ENCODE measurements around the gene RIC1.
"Not testable (repeated sequence)": the region's sequence is repeated elsewhere in the genome, so short reads cannot be mapped to it uniquely, and the experiment has no call there.

RIC1 gene

DNA sequence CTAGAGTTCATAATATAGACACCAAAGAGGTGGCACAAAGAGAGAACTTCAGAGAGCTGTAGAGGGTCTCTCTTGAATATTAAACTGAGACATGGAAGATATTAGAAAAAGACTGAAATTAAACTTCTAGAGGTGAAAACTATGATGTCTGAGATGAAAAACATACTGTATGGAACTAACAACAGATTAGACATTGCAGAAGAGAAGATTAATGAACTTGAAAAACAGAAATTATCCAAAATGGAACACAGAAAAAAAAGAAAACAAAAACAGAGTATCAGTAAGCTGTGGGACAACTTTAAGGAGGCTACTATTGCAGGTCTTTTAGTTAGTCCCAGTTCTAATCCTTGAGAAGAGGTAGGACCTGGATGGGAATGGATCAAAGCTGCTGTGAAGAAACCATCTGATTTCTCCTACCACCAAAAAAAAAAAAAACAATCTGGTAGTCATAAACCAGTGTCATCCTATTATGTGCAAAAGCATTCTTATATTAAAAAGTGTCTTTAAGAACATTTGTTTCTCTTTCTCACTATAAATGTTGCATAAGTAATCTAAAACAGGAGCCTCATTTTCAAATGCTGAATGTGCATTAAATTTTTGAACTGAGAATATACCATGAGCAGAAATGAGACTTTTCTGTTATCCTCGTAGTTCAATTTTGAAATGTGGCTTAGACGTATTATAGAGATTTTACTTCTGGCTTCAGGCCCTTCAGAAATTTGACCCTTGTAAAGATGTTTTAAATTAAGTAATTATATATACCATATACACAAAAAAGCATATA is 107.8 kb downstream of the RIC1 start:
- no peak for DNase-seq

- DNase-seq, result no peak
Measured at GRCh38 chr9:5743109-5743508, 114.2 kb downstream of the RIC1 start.

GRCh38 chr9:5748438-5748837 is 119.5 kb downstream of the RIC1 start:
- DNase-seq, result no peak

DNA sequence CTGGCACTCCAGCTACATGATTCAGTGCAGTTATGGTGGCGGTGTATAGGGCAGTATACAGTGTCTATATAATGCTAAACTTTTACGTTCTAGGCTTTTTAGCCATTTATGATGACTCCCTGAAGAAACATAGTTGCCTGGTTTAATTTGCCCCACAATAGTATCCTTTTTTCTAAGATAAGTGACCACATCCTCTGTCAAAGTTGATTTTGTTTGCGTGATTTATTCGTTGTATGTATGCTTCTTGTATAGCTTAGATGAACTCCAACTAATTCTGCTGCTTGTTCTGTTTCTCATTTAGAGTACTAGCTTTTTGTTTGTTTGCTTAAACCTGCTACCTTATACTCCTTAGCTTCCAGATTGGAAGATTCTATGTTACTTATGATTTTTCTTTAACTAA is 120.4 kb downstream of the RIC1 start:
- DNase-seq, result no peak

DNA sequence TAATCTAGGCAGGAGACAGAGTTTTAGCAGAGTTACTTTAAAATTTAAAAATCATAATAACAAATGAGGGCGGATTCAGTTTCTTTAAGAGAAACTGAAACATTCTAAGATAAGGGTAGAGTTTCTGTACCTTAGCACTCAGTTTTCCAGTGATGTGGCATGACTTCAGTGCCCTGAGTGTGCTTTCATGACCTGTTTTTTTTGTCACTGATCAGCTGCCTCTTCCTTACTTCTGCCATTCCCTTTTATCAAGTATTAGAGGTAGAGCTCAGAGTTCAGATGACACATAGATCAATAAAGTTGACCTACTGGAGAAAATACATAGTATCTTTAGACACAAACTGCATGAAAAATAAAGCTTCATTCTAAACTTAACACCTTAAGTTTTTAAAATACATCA is 121.7 kb downstream of the RIC1 start:
- no peak for DNase-seq

- no peak for DNase-seq
Measured at GRCh38 chr9:5756633-5757032, 127.7 kb downstream of the RIC1 start.

DNA sequence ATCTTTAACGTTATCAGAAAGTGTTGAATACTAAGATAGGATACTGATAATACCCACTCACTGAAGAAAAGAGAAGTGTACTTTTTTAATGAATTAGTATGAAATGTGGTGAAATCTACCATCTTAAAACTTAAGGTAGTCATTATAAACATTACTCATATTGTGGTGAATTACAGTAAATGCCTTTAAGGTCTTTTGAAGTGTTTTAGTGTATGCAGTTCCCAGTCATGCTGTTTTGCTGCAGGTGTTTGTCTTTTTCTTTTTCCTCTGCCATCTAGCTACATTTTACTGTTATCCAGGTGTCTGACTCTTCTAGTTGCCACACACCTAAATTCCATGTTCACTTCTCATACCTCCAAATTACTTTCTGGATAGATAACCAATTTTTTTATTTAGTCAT is 131.4 kb downstream of the RIC1 start:
- DNase-seq, result no peak

DNA sequence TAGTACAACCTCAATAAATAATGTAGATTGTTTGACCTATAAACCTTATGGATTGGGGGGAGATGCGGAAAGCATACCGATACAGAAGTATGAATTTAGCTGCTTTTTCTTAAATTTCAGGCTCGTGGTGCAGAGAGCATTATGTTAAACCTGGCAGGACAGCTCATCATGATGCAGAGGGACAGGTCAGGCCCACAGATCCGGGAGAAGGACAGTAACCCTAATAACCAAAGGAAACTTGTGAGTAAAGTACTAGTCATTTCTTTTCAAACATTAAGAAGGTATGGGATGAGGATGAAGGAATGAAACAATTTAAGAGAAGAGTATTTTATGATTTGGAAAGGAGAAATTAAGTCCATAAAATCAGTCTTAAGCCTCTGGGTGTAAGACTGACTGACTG is 133.5 kb downstream of the RIC1 start:
- DNase-seq, result no peak

DNA sequence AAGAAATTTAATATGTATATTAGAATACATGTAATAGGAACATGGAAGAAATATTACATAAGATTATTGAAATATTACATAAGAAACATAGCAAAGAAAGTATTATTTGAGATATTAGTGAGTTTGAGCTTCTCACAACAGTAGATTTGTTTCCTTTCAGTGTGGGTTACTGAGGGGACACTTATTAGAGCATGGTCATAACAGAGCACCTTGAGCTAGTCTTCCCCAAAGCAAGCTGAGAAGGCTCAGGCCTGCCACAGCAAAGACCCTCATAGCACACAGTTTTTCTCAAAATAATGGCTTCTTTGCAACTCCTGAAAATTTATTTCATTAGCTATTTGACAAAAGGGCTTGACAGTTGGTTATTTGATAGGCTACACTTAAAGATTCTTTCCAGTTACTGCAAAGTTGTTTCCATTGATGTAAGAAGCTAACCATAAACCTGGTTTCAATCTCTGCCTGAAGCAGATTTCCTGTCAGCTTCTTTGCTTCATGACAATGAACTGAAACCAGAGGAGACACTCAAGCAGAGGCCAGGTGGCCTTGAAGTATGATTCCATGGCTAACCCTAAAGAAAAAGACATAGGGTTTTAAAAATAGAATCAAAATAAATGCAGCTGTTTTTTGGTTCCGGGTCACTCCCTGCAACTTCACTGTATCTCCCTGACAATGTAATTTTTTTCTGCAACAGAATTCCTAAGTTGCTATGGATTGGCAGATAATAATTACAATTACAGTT is 135.4 kb downstream of the RIC1 start:
- DNase-seq, result no peak

GRCh38 chr9:5767968-5768932 is 139.3 kb downstream of the RIC1 start:
- no peak for DNase-seq

DNA sequence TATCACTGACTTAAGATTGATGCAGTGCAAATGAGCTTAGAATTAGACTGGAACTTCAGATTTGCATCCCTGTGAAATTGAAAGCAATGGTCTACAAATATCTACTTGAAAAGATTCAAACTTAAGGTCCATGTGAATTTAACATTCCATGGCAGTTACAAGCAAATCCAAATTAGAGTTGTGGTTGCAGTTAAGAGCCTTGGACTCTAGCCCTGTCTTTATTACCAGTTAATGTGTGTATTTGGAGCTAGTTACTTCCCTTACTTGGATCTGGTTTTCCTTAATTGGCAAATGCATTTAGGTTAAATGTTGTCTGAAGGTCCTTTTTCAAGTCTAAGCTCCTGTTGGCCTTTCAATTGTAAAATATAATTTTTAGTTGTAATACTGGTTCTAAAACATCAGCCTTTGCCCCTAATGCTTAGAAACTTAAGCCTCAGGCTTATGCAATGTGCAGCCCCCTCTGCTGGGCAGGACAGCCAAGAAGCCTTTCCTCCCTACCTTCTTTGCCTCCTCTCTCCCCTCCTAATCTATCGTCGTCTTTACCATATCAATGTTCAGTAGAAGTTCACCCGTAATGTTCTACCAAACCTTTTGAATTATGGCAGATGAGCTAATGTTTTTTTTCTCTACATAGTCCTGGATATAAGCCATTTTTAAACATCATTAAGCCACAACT is 144.6 kb downstream of the RIC1 start:
- DNase-seq, result no peak

DNA sequence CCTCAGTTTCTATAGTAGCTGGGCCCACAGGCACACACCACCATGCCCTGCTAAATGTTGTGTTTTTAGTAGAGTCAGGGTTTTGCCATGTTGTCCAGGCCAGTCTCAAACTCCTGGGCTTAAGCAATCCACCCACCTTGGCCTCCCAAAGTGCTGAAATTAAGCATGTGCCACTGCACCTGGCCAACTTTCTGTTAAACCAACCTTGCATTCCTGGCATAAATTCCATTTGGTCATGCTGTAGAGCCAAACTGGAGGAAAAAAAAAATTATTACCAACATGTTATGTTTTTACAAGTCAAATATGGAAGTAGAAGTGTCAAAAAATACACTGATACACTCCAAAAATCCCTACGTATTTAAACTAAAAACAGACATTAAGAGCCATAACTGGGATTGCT is 149.9 kb downstream of the RIC1 start:
- no peak for DNase-seq

DNA sequence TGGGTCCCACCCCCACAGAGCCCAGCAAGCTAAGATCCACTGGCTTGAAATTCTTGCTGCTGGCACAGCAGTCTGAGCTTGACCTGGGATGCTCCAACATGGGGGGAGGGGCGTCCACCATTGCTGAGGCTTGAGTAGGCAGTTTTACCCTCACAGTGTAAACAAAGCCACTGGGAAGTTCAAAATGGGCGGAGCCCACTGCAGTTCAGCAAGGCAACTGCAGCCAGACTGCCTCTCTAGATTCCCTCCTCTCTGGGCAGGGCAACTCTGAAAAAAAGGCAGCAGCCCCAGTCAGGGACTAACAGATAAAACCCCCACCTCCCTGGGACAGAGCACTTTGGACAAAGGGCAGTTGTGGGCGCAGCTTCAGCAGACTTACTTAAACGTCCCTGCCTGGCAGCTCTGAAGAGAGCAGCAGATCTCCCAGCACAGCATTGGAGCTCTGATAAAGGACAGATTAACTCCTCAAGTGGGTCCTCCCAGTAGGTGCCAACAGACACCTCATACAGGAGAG is 150.9 kb downstream of the RIC1 start:
- not testable (repeated sequence) for DNase-seq

DNA sequence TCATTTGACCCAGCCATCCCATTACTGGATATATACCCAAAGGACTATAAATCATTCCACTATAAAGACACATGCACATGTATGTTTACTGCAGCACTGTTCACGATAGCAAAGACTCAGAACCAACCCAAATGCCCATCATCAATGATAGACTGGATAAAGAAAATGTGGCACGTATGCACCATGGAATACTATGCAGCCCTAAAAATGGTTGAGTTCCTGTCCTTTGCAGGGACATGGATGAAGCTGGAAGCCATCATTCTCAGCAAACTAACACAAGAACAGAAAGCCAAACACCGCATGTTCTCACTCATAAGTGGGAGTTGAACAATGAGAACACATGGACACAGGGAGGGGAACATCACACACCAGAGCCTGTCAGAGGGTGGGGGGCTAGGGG is 154.5 kb downstream of the RIC1 start:
- not testable (repeated sequence) for DNase-seq

DNA sequence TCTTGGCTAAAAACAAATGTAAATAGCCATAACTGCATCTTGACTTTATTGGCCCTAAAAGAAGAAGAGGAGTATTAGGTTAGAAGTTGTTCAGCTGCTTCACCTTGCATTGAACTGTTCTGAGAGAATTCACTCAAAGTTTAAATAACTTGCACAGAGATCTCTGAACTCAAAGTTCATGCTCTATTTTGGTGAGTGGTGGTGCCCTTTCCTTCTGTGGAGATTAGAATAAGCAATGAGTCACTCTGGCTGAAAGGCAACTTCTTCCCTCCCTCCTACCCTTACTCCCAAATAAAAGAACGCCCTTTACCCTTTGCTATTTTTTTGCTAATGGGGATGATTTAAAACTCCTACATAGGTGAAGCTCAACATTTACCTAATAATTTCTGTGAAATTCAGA is 155.1 kb downstream of the RIC1 start:
- no peak for DNase-seq

- DNase-seq, result no peak
Measured at GRCh38 chr9:5784526-5785315, 155.8 kb downstream of the RIC1 start.

DNA sequence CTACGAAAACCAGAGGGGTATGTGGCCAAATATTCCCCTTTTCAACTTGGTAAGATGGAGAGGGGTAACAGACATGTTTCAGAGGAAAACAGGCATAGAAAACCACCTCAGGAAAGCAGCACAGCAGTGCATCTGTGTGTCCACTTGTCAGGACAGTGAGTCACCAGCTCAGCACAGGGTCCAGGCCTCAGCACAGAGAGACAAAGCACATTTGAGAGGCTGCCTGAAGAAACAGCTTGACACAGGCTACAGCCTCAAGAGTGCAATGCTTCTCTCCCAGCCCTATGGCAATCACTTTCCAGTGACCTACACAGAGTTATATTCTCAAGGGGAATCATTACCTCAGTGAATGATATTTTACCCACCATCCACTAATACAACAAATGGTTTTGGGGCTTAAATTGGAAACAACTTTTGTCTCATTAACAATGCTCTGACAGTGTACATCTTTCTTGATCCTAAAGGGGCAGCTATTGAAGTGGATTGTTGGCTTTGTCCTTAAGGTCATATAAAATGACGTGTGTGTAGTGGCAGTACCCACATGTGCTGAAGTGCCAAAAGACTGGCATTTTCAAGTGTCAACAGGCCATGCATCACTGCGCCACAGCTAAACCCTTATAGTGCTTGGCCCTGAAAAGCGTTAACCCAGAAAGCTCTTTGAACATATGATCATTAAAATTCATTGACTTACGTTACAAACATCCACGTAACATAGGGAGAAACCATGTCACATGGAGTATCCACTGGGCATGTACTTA is 157.6 kb downstream of the RIC1 start:
- DNase-seq, result no peak

DNA sequence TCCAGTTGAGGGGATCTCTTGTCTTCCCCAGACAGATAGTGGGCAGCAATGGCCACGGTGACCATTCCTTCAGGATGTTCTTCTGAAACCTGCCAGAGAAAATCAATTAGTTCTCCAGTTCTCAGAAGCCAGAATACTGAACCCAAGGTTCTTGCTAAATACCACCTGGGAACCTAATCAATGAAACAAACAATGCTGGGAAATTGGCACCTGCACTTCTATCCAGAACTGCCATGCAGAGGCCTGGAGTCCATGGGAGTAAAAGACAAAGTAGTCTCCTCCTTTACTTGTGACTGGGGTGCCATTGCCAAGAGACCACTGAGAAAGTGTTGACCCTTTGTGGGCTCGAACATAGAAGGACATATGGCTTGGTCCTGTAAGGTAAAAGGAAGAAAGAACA is 158.3 kb downstream of the RIC1 start:
- DNase-seq, result no peak

- DNase-seq, result no peak
Measured at GRCh38 chr9:5787759-5788302, 158.9 kb downstream of the RIC1 start.

DNA sequence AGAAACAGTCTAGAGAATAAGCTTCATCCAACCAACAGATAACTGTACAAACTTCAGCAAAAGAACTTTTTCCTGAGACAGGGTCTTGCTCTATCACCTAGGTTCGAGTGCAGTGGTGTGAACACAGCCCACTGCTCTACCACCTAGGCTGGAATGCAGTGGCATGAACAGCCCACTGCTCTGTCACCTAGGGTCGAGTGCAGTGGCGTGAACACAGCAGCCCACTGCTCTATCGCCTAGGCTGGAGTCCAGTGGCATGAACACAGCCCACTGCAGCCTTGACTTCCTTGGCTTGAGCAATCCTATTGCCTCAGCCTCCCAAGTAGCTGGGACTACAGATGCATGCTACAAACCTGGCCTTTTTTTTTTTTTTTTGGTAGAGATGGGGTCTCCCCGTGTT is 160.6 kb downstream of the RIC1 start:
- no peak for DNase-seq

DNA sequence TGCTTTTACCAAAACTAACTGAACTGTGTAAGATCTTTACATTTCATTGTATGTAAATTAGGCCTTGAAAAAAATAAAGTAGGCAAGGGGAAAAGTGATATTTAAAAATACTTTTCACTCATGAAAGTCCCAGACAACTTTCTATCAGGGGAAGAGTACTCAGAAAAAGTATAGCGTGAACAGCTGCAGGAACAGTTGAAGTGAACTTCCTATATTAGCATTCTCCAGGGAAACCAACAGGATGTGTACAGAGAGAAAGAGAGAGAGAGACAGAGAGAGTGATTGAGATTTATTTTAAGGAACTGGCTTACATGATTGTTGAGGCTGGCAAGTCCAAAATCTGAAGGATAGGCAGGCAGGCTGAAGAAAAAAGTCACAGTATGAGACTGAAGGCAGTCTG is 162.0 kb downstream of the RIC1 start:
- no peak for DNase-seq

Data from COR-L47 (cell line).